IMR-90 (cell line): ENCODE data around the gene ADGRD1. TPM values are rescaled to one million over a fixed set of nuclear protein-coding genes. Genes with fewer than 3 reads are reported as not detected.

Source experiments
- ATAC-seq: fragments of 200-7000 bp; cut with Tn5 transposase; 2 replicates; pipeline ENCODE4 v1.9.1; 2020; ENCODE audit warnings: low read depth, mild to moderate bottlenecking, moderate library complexity
- BruUV-seq: library from RNA; stranded (reverse); fragments of 400-500 nt; replicated peaks from 2 replicates; lab custom pipeline; 2021; lab: Mats Ljungman, UMichigan
- CTCF ChIA-PET: fragments of 300-600 bp; formaldehyde crosslinking; extraction: SDS; loops from one replicate; lab custom pipeline; 2021; ENCODE audit warnings: antibody characterized with exemption; lab: Yijun Ruan, JAX
- POLR2A ChIA-PET: fragments of 300-600 bp; sonication (Branson Sonifier 250); formaldehyde crosslinking; loops from one replicate; lab custom pipeline; 2022; ENCODE audit warnings: antibody characterized with exemption; ENCODE audit not compliant: unreplicated experiment; lab: Charles Lee
- DNase-seq: peaks from one replicate; pipeline ENCODE4 v3.0.0; 2013
- H2AFZ ChIP-seq: replicated peaks from 2 replicates; pipeline ENCODE3; 2013; ENCODE audit warnings: low read length, mild to moderate bottlenecking; ENCODE audit not compliant: poor library complexity
- H2AK5ac ChIP-seq: 2 replicates; pipeline ENCODE4 v1.6.1; 2013; ENCODE audit warnings: low read depth, low read length, inconsistent platforms
- H2AK9ac ChIP-seq: replicated peaks from 2 replicates; pipeline ENCODE3; 2013; ENCODE audit warnings: mild to moderate bottlenecking, low read depth, low read length, moderate library complexity; ENCODE audit not compliant: poor library complexity
- H2BK120ac ChIP-seq: 2 replicates; pipeline ENCODE4 v1.6.1; 2013; ENCODE audit warnings: low read depth, low read length, inconsistent platforms
- H2BK15ac ChIP-seq: 3 replicates; pipeline ENCODE4 v1.6.1; 2013; ENCODE audit warnings: low read depth, low read length, inconsistent platforms
- H2BK20ac ChIP-seq: 2 replicates; pipeline ENCODE4 v1.6.1; 2013; ENCODE audit warnings: low read depth, mild to moderate bottlenecking, inconsistent platforms, low read length, moderate library complexity
- H2BK5ac ChIP-seq: 2 replicates; pipeline ENCODE4 v1.6.1; 2013; ENCODE audit warnings: mild to moderate bottlenecking, low read depth, low read length, inconsistent platforms; ENCODE audit not compliant: poor library complexity, severe bottlenecking
- H3K14ac ChIP-seq: replicated peaks from 2 replicates; pipeline ENCODE4 v1.6.1; 2013; ENCODE audit warnings: low read depth, low read length, inconsistent platforms
- H3K18ac ChIP-seq: 2 replicates; pipeline ENCODE4 v1.6.1; 2013; ENCODE audit warnings: low read depth, low read length, control low read depth
- H3K23ac ChIP-seq: 2 replicates; pipeline ENCODE4 v1.6.1; 2013; ENCODE audit warnings: low read depth, low read length, inconsistent platforms
- H3K27ac ChIP-seq: 2 replicates; pipeline ENCODE4 v1.5.1; 2013; ENCODE audit warnings: mild to moderate bottlenecking, control low read depth, low read length; ENCODE audit not compliant: insufficient read depth
- H3K27me3 ChIP-seq: 2 replicates; pipeline ENCODE4 v1.6.1; 2013; ENCODE audit warnings: low read length; ENCODE audit not compliant: control insufficient read depth, insufficient read depth
- H3K36me3 ChIP-seq: 2 replicates; pipeline ENCODE4 v1.6.1; 2013; ENCODE audit warnings: low read length, mixed read lengths; ENCODE audit not compliant: control insufficient read depth, insufficient read depth
- H3K4ac ChIP-seq: 2 replicates; pipeline ENCODE4 v1.6.1; 2013; ENCODE audit warnings: low read depth, low read length, inconsistent platforms
- H3K4me1 ChIP-seq: 2 replicates; pipeline ENCODE4 v1.6.1; 2013; ENCODE audit warnings: low read length, mixed read lengths; ENCODE audit not compliant: control insufficient read depth, insufficient read depth
- H3K4me2 ChIP-seq: 2 replicates; pipeline ENCODE4 v1.6.1; 2013; ENCODE audit warnings: low read depth, mild to moderate bottlenecking, control low read depth, low read length, moderate library complexity
- H3K4me3 ChIP-seq: 2 replicates; pipeline ENCODE4 v1.5.1; 2013; ENCODE audit warnings: low read depth, mild to moderate bottlenecking, control low read depth, low read length, moderate library complexity; ENCODE audit not compliant: insufficient read depth
- H3K56ac ChIP-seq: 2 replicates; pipeline ENCODE4 v1.6.1; 2013; ENCODE audit warnings: low read length, inconsistent platforms; ENCODE audit not compliant: insufficient read depth; ENCODE audit errors: extremely low read depth
- H3K79me1 ChIP-seq, 2 experiments: 2 replicates each; pipeline ENCODE4 v1.6.1; 2013; ENCODE audit warnings: low read length in 2 of 2, inconsistent platforms in 1 of 2, low read depth in 1 of 2
- H3K9ac ChIP-seq: 2 replicates; pipeline ENCODE4 v1.6.1; 2013; ENCODE audit warnings: low read depth, low read length, control low read depth
- H3K9me1 ChIP-seq: 2 replicates; pipeline ENCODE4 v1.6.1; 2013; ENCODE audit warnings: low read length, inconsistent platforms; ENCODE audit not compliant: insufficient read depth
- H3K9me3 ChIP-seq: 2 replicates; pipeline ENCODE4 v1.6.1; 2013; ENCODE audit warnings: low read length; ENCODE audit not compliant: control insufficient read depth, insufficient read depth
- H4K20me1 ChIP-seq: 2 replicates; pipeline ENCODE4 v1.6.1; 2013; ENCODE audit warnings: low read length, inconsistent platforms; ENCODE audit not compliant: insufficient read depth
- H4K5ac ChIP-seq: 2 replicates; pipeline ENCODE4 v1.6.1; 2013; ENCODE audit warnings: mild to moderate bottlenecking, low read depth, low read length, control low read depth
- H4K8ac ChIP-seq, 2 experiments: 2 replicates each; pipeline ENCODE4 v1.6.1; 2013; ENCODE audit warnings: low read depth in 2 of 2, low read length in 2 of 2, control low read depth in 1 of 2, inconsistent platforms in 1 of 2
- H4K91ac ChIP-seq: 2 replicates; pipeline ENCODE4 v1.6.1; 2013; ENCODE audit warnings: low read depth, low read length, inconsistent platforms; ENCODE audit not compliant: insufficient read depth
- ELK1 ChIP-seq: fragments of 150-350 bp; IDR thresholded peaks from 2 replicates; pipeline ENCODE4 v1.6.1; 2016; ENCODE audit warnings: low read depth, mild to moderate bottlenecking, low read length, moderate library complexity, borderline replicate concordance
- WGBS, 2 experiments: methylation state at CpG; one replicate each; pipeline versions ENCODE4 v1.1.5 to v1.1.7; 2013; ENCODE audit warnings: missing lambda C conversion rate in 2 of 2; ENCODE audit not compliant: insufficient read length in 1 of 2; ENCODE audit errors: extremely low coverage in 2 of 2; 5-methylcytosine and 5-hydroxymethylcytosine counted together
- dilution Hi-C: fragments of 300-500 bp; cut with HindIII; formaldehyde crosslinking; loops from one replicate; pipeline ENCODE4 v1.14.3; 2018; ENCODE audit warnings: low sequenced_read_pairs; ENCODE audit not compliant: unreplicated experiment
- in situ Hi-C: fragments of 300-500 bp; cut with MboI; formaldehyde crosslinking; loops from 3 replicates; pipeline ENCODE4 v1.14.3; 2019; ENCODE audit warnings: low sequenced_read_pairs, inconsistent platforms, mixed read lengths
- intact Hi-C: fragments of 100-400 bp; cut with micrococcal nuclease; formaldehyde crosslinking; loops from 2 replicates; pipeline ENCODE4 v1.10.0; 2022
- polyA plus RNA-seq, 3 experiments: library from polyadenylated mRNA; depleted of rRNA; stranded (reverse); fragments of >200 nt; gene quantifications; 2 replicates each; pipeline ENCODE4 v1.2.3, GENCODE V29; 2012; ENCODE audit warnings: low replicate concordance in 1 of 3
- total RNA-seq: library from RNA; depleted of rRNA; stranded (reverse); fragments of >200 nt; gene quantifications from 2 replicates; pipeline ENCODE4 v1.2.3, GENCODE V29; 2012

ADGRD1 gene
- total and polyA plus RNA-seq, 2 of the 4 experiments (the other 2 are of a cell fraction) = not detected

GRCh38 chr12:131011165-131012079, 57.7 kb downstream of the ADGRD1 start:
- ATAC-seq = no peak
- no peak overlapping the region for H3K56ac ChIP-seq

More at GRCh38 chr12:131011165-131012079, 57.7 kb downstream of the ADGRD1 start:
- no peaks in the 10 kb centered on the region for H3K36me3 ChIP-seq
- no peak overlapping the region for H3K14ac ChIP-seq
- H3K23ac ChIP-seq = no peak overlapping the region
- H3K9me3 ChIP-seq = peaks cover 39% of the 10 kb centered on the region
- no peak overlapping the region for H3K4me2 ChIP-seq
- in situ Hi-C loops = no loop called here
- H3K18ac ChIP-seq = no peak overlapping the region
- no peak overlapping the region for H3K4me3 ChIP-seq
- H4K91ac ChIP-seq = no peak overlapping the region
- DNase-seq = no peak
- no peak overlapping the region for H2BK20ac ChIP-seq
- dilution Hi-C loops = no loop called here
- no peak overlapping the region for H3K9ac ChIP-seq
- H2BK120ac ChIP-seq = no peak overlapping the region
- no peak overlapping the region for H2BK15ac ChIP-seq
- H3K4me1 ChIP-seq = no peaks in the 10 kb centered on the region
- H3K4ac ChIP-seq = no peak overlapping the region
- ChIA-PET CTCF (no interaction called here), POLR2A (no interaction called here)
- H4K20me1 ChIP-seq = no peaks in the 10 kb centered on the region
- no peaks in the 10 kb centered on the region for H3K27me3 ChIP-seq
- TF ChIP-seq ELK1 = no peak
- intact Hi-C loops = no loop called here
- 81% methylated on average over 24 of the region's 40 CpGs; no CpG with 5 or more reads in 1 of the 2 experiments for WGBS, 2 experiments
- H3K9me1 ChIP-seq = no peaks in the 10 kb centered on the region
- H4K8ac ChIP-seq = no peak overlapping the region
- no TSS peak for BruUV-seq
- H4K5ac ChIP-seq = no peak overlapping the region
- no peak overlapping the region for H2BK5ac ChIP-seq
- no peak overlapping the region for H3K27ac ChIP-seq
- H2AK5ac ChIP-seq = no peak overlapping the region
- H2AK9ac ChIP-seq = no peak overlapping the region
- no peak overlapping the region for H2AFZ ChIP-seq
- no peaks in the 10 kb centered on the region for H3K79me1 ChIP-seq
